Colonic mucosa (tissue), 4 donors: ENCODE measurements around the gene CCDC174. TPM values are rescaled to one million over a fixed set of nuclear protein-coding genes. Genes with fewer than 3 reads are reported as not detected.

Source experiments
- DNase-seq: peaks from one replicate; pipeline ENCODE4 v3.0.0-alpha.2; 2020
- H3K27ac ChIP-seq: fragments of 200-600 bp; one replicate; pipeline ENCODE4 v1.8.0; 2021
- H3K27me3 ChIP-seq: fragments of 200-600 bp; one replicate; pipeline ENCODE4 v1.8.0; 2021
- H3K36me3 ChIP-seq: fragments of 200-600 bp; one replicate; pipeline ENCODE4 v1.8.0; 2021
- H3K4me1 ChIP-seq: fragments of 200-600 bp; one replicate; pipeline ENCODE4 v1.8.0; 2021; ENCODE audit warnings: mild to moderate bottlenecking
- H3K4me3 ChIP-seq: fragments of 200-600 bp; one replicate; pipeline ENCODE4 v1.8.0; 2021
- H3K9ac ChIP-seq, 2 donors: one replicate each; pipeline ENCODE4 v1.7.0; 2013; ENCODE audit warnings: control low read depth in 2 of 2, low read depth in 2 of 2, low read length in 2 of 2
- H3K9me3 ChIP-seq: fragments of 200-600 bp; one replicate; pipeline ENCODE4 v1.8.0; 2021
- CTCF ChIP-seq: fragments of 200-600 bp; IDR thresholded peaks from one replicate; pipeline ENCODE4 v1.8.0; 2022; ENCODE audit warnings: antibody characterized with exemption, mild to moderate bottlenecking
- intact Hi-C: fragments of 100-400 bp; cut with DNase I; formaldehyde crosslinking; loops from one replicate; pipeline ENCODE4 v1.14.1; 2022
- total RNA-seq, 2 donors: library from RNA; stranded (reverse); fragmentation: NEBNext Ultra II Directional in 1 of 2; extraction: Animal tissue kit (Norgen Biotek cat#: 25700) in 1 of 2; gene quantifications; one replicate each; pipeline ENCODE4 v1.2.1, GENCODE V29; 2021
- donor health status: healthy.
- donor health status: DM: no; HTN: no; CAD: no.
- donor health status: DM: no; HTN: no; CAD: no.

The CCDC174 gene
- total RNA-seq, 2 donors from 2014 or later, result 15.4 to 17.9 TPM

DNA sequence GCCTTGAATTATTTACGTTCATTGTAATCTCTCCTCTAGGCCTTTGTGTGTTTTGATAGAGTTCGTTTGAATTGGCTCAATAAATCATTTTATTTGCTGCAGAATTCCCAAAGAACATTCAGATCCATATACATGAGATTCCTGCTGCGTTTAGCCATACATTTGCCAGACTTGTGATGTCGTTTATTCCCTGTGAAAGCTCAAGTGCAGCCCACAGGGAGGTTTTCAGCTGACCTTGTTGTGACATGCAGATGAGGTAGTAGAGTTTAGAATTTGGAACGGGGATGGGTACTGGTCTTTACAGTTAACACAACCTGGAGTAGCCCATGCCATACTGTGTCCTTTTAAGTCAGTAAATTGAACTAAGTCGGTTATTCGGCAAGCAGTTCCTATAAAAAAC, 23.3 kb downstream of the CCDC174 start, which contains the start of gene C3orf20:
Gene C3orf20 (plus strand): TSS at position 301 of the 400 bp plus-strand sequence. CDS start 7,573 bp downstream, outside the sequence.
- intact Hi-C loops, result loop anchor here (5.0 to 10.0 kb wide), 2 partner anchors 100 to 247 kb away; no protein-coding TSS in a partner anchor
- TF ChIP-seq CTCF, result no peak
- H3K9ac ChIP-seq, result no peak within 1 kb of the TSS
- no peaks in the 10 kb centered on the region for H3K9me3 ChIP-seq
- H3K4me1 ChIP-seq, result no peaks in the 10 kb centered on the region
- H3K4me3 ChIP-seq, result no peak within 1 kb of the TSS
- no peaks in the 10 kb centered on the region for H3K27me3 ChIP-seq
- DNase-seq, result no peak
- no peak within 1 kb of the TSS for H3K27ac ChIP-seq
- peaks cover 14% of the 10 kb centered on the region for H3K36me3 ChIP-seq

DNA sequence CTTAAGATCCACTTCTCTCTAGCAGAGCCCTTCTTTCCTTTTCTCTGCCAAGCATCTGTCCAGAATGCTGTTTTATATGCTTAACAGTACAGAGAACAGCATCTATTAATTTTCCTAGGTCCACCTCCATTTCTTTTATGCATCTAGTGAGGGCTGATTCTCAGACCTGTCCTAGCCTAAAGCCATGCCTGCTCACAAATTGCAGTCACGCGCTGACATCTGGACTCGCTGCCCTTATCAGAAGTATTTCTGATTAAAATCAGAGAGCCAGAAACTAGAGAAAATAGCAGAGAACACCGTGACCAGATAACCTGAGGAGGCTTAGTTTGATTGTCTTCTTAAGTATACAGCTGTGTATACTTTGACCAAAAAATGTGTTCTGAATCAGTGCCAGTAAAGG, 25.3 kb downstream of the CCDC174 start:
- H3K9ac ChIP-seq, result no peak overlapping the region
- H3K36me3 ChIP-seq, result peaks cover 4% of the 10 kb centered on the region
- H3K27me3 ChIP-seq, result no peaks in the 10 kb centered on the region
- no peaks in the 10 kb centered on the region for H3K4me1 ChIP-seq
- DNase-seq, result no peak
- intact Hi-C loops, result loop anchor here (10.0 kb wide), 1 partner anchor 98 kb away; no protein-coding TSS in a partner anchor
- no peak overlapping the region for H3K4me3 ChIP-seq
- no peak for TF ChIP-seq CTCF
- no peak overlapping the region for H3K27ac ChIP-seq
- H3K9me3 ChIP-seq, result no peaks in the 10 kb centered on the region

GRCh38 chr3:14678015-14678503, 26.5 kb downstream of the CCDC174 start:
- intact Hi-C loops, result loop anchor here (10.0 kb wide), 1 partner anchor 97 kb away; no protein-coding TSS in a partner anchor
- DNase-seq, result no peak
- Histone ChIP-seq H3K9ac (no peak overlapping the region), H3K9me3 (no peaks in the 10 kb centered on the region), H3K27me3 (no peaks in the 10 kb centered on the region), H3K4me3 (no peak overlapping the region), H3K36me3 (no peaks in the 10 kb centered on the region), H3K27ac (no peak overlapping the region), H3K4me1 (no peaks in the 10 kb centered on the region)
- no peak for TF ChIP-seq CTCF

- H3K9me3 ChIP-seq, result no peaks in the 10 kb centered on the region
- H3K36me3 ChIP-seq, result no peaks in the 10 kb centered on the region
- H3K4me3 ChIP-seq, result no peak overlapping the region
- H3K9ac ChIP-seq, result no peak overlapping the region
- no peak for DNase-seq
- no peak overlapping the region for H3K27ac ChIP-seq
- intact Hi-C loops, result no loop called here
- H3K27me3 ChIP-seq, result no peaks in the 10 kb centered on the region
- H3K4me1 ChIP-seq, result no peaks in the 10 kb centered on the region
- no peak for TF ChIP-seq CTCF
These were observed 28.6 kb downstream of the CCDC174 start for GRCh38 chr3:14680115-14680514.

GRCh38 chr3:14680716-14681115, 29.2 kb downstream of the CCDC174 start:
- Histone ChIP-seq H3K9me3 (no peaks in the 10 kb centered on the region), H3K4me3 (no peak overlapping the region), H3K36me3 (no peaks in the 10 kb centered on the region), H3K9ac (no peak overlapping the region), H3K27ac (no peak overlapping the region), H3K27me3 (no peaks in the 10 kb centered on the region), H3K4me1 (no peaks in the 10 kb centered on the region)
- no peak for TF ChIP-seq CTCF
- intact Hi-C loops, result no loop called here
- DNase-seq, result no peak
